Hippocampal formation (tissue), 2 donors: ENCODE data around the gene COL26A1.

ENCODE experiments used
- DNase-seq, 2 donors: peaks; one replicate each; lab custom pipeline; 2025; lab: John Stamatoyannopoulos, UW

The COL26A1 gene

GRCh38 chr7:101534873-101535272, 172.2 kb downstream of the COL26A1 start:
- DNase-seq = no peak

DNA sequence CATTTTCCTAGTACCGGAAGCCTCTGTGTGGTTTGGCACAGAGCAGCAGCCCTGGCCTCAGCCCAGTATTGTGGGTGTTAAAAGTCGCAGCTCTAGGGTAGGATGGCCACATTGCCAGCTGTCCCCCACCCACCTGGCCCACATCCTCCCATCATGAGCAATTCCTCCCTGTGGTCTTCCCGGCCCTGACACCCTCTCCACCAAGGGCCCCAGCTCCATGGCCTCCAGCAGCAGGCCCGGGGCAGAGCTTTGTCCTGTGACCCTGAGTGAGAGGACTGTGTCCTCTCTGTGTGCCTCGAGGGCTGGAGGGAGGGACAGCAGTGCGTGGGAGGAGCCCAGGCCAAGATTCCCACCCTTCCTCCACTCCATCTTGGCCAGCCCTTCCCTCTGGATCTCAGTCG, 172.7 kb downstream of the COL26A1 start:
- DNase-seq = no peak

DNA sequence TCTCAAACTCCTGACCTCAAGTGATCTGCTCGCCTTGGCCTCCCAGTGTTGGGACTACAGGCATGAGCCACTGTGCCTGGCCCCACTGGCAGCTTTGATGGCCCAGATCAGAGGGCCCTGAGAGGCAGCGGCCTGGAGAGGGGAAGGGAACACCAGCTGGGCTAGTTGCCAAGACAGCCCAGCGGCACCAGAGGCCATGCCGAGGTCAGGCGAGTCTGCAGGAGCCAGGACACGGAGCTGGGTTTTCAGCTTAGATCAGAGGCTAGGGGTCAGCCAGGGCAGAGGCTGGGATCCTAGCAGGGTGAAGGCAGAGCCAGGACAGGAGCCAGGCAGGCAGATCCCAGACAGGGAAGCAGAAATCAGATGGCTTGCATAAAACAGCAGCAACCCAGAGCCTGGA, 173.6 kb downstream of the COL26A1 start:
- no peak for DNase-seq

DNA sequence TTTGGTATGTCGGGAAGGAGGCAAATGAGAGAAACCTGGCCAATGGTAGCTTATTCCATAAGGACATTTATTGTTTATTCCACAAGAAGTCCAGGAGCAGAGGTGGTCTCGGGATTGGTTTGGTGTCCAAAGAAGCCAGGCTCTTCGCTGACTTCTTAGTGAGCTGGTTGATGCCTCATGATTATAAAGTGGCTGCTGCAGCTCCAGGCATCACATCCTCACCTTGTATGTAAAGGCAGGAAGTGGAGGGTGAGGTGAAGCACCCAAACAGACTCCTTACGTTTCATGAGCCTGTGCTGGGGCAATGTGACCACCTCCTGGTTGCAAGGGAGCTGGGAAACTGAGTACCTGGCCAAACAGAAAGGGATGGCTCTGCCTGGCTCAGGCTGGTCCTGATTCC, 174.0 kb downstream of the COL26A1 start:
- DNase-seq = no peak

DNA sequence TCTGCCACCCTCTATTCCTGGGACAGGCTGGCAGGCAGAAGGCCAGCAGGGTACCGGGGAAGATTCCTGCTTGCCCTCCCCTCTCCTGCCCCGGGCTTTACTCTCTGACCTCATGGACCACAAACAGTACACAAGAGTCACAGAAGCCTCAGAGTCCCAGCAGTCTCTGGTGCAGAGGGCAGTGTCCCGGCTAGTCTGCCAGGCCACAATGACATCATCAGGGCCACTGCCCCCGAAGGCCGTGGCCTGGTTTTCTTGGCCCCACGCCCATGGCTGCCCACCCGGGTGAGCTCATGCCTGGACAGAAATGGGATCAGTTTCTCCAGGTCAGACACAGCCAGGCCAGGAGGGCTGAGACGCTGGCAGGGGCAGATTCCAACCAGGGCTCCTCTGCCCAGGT, 174.5 kb downstream of the COL26A1 start:
- DNase-seq = no peak

DNA sequence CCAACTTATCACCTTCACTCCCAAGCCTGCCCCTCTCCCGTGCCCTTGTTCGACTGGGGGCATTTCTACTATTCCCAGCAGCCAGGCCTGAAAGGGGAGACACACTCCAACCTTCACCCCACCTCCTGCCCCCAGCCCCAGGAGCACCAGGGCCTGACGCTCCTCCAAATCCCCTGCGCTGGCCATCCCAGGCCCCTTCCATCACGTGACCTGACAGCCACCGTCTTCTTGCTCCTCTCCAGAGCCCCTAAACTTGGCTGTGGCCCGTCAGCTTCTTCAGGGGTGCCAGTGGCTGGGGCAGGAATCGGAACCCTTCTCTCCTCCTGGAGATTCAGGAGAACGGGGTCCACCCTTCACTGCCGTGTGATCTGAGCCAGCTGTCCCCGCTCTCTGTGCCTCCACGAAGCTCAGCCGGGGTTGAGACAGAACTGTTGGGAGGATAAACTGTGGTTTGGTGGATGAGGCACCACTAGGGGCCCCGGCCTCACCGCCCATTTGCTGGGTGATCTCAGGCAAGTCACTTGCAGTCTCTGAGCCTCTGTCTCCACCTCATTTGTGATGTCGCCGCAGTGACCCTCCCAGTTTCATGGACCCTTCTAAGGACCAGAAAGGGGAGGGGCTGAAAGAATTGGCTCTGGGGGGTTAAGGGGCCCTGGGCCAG, 175.4 kb downstream of the COL26A1 start:
- no peak for DNase-seq

DNA sequence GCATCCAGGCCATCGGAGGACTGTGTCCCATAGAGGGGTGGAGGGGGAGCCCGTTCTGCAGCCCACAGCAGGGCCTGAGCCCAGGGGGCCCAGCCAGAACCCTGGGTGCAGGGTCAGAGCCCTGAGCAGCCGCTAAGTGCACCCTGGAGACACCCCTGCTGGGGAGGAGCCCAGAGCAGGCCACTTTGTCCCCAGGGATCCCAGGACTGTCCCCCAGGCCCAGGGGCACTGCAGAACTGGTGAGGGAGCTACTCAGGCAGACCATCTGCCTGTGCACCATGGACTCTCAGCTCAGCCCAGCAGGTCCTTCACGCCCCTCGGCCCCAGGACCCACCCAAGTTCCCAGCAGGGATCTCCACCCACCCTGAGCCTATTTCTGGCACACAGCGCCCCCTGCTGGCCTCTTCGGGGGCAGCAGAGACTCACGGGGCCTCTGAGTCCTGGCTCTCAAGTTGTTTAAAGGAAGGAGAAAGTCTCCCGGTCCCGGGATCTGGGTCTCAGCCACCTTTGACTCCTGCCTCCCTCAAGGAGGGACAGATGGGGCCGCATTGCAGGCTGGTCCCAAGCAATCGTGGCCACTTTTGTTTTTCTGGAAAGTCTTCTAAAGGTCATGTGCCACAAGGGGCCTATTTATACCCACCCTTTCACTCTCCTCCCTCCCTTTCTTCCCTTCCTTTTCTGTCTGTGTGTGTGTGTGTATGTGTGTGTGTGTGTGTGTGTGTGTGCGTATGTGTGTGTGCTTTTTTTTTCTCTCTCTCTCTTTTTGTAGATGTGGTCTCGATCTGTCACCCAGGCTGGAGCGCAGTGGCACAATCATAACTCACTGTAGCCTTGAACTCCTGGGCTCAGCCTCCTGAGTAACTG, 176.2 kb downstream of the COL26A1 start:
- peak in 1 of 2 donors; percentile 32 for DNase-seq

DNA sequence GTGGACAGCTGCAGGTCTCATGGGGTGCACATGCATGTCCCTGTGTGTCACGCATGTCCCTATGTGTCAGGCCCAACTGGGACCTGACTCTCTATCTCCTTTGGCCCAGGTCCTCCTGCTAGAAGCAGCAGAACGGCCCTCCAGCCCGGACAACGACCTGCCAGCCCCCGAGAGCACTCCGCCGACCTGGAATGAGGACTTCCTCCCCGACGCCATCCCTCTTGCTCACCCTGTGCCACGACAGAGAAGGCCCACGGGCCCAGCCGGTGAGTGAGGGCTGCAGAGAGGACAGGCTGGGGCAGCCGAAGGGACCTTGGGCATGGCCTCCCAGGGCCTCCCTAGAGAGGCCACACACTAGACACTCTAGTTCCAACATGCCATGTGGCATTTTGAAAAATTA, 177.1 kb downstream of the COL26A1 start:
- DNase-seq = no peak

DNA sequence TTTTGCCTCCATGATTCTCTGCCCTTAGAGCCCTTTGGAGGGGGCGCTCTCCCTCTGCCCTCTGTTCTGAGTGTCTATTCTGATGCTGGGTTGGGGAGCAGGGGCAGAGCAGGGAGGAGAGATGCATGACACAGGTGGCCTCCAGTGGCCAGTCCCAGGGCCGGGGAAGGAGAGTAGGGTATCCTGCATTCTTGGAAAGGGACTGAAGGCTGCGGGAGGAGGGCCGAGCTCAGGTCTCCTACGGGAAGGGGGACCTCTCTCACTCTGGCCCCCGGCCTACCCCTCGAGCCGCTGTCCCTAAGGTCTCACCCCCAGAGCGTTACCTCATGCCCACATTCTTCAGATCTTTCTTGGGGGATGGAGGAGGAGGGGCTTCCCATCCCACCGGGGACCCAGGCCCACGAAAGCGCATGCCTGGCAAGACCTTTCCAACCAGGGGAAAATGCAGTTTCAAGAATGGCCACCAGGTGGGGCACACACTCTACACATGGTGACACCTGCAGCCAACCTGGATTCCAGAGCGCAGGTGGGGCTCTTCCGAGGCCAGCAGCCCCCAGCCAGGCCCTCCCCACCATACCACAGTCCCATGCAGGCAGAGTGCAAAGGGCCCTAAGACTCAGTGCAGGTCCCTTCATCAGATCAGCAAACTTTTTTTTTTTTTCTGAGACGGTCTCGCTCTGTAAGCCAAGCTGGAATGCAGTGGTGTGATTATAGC, 180.0 kb downstream of the COL26A1 start:
- peak in 1 of 2 donors; percentile 7 for DNase-seq

- DNase-seq = no peak
Observed at GRCh38 chr7:101543242-101543766, 180.6 kb downstream of the COL26A1 start.

GRCh38 chr7:101543846-101544245, 181.2 kb downstream of the COL26A1 start:
- no peak for DNase-seq

GRCh38 chr7:101545441-101546190, 182.9 kb downstream of the COL26A1 start:
- no peak for DNase-seq

- no peak for DNase-seq
Observed at GRCh38 chr7:101546308-101546936, 183.7 kb downstream of the COL26A1 start.

DNA sequence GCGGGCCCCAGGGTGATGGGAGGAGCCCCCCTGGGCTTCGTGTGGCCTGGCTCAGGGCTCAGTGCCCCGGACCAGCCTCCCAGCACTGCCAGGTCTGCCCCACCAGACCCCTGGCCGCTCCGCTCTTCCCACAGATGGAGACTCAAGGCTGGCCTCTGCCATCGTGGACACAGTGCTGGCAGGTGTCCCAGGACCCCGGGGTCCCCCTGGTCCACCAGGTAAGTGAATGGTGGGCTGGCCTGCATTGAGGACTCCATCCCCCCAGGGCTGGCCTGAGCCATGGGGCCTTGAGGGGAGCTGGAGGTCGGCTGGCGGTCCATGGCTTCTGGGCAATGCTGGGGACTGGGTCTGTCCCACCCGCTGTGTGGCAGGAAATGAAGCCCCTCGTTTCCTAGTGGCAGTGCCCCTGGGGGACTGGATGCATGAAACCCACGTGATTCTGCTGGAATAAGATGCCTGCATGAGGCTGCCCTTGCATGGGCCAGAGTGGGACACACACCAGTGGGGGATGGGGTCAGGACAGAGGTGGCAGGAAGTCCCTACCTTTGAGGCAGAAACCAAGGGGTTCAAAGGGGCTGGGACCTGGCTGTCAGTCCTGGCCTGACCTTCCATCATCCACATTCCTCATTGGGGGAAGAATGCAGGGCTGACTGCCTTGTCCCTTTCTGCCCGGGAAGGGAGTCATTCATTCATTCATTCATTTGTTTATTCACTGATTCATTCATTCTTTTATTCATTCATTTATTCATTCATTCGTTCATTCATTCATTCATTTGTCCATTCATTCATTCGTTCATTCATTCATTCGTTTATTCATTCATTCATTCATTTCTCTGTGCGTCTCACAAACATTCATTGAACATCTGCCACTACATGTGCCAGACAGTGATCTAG, 184.6 kb downstream of the COL26A1 start:
- DNase-seq = no peak

DNA sequence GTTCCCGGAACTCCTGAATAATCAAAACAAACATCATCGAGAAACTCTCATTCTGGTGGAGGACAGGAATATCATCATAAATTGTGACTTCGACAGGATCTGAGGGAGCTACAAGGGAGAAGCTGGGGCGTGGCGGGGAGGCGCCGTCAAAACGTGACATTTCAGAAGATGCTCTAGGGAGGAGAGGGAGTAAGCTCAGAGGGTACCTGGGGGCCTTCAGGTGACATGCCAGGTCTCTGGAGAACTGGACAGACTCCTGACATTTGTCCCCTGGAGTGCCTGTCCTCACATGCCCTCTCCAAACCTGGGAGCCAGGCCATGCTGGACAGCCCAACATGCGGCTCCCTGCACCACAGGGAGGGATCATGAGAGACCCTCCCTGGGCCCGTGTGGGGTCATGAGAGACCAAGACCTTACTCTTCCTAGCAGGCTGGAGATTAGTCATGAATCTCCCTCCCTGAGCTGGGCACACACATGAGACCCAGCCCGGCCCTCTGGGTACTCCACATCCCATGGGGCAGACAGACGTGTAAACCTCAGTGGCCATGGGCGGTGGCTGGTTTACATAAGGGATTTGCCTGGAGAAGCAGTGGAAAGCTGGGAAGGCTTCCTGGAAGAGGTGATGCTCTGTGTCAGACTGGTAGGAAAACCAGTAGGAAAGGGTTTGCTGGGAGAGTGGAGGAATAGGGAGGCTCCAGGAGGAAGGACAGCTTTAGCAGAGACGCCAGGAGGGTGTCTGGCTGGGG, 185.4 kb downstream of the COL26A1 start:
- DNase-seq = no peak

GRCh38 chr7:101549734-101550133, 187.1 kb downstream of the COL26A1 start:
- no peak for DNase-seq

DNA sequence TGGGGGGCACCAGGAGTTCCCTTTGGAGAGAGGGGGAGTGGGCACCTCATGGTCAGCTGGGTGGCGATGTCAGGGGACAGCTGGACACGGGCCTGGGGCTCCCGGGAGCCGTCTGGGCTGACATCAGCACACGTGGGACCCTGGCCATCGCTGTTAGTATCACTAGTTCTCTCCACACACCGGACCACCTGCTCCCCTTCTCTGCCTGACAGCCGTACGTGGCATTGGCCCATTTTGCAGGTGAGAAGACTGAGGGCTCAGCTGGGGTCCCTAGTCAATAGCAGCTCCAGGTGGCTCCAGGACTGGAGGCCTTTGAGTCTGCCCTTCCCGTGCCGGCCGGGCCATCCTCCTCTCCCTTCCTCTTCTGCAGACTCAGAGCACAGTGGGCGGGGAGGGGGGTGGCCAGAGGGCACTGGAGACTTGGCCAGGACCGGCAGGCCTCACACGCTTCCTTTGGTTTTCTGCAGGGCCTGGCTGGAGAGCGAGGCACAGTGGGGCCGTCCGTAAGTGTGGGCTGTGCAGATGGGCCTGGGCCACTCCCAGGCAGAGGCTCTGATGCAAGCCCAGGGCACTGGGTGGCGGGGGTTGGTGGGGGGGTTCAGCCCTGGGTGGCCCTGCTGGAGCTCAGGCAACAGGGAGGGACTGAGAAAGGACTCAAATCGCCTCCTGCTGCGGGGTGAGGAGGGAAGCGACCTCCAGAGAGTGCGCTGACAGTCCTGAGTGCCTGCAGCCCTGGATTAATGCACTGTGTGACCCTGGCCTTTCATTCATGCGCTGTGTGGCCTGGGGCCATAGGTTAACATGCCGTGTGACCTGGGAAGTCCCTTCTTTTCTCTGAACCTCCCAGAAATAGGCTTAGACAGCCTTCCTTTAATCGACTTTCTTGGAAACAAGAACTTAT, 188.2 kb downstream of the COL26A1 start:
- DNase-seq = no peak

GRCh38 chr7:101553018-101553770, 190.5 kb downstream of the COL26A1 start:
- DNase-seq = no peak
